ENCODE data around the gene PYGM. TPM values are rescaled to one million over a fixed set of nuclear protein-coding genes. Genes with fewer than 3 reads are reported as not detected.

Gene PYGM
- total and polyA plus RNA-seq, 2 of the 8 experiments (the other 6 are each of a cell fraction or from before 2014, with no cell fraction given) = 9.6 to 10.0 TPM

DNA sequence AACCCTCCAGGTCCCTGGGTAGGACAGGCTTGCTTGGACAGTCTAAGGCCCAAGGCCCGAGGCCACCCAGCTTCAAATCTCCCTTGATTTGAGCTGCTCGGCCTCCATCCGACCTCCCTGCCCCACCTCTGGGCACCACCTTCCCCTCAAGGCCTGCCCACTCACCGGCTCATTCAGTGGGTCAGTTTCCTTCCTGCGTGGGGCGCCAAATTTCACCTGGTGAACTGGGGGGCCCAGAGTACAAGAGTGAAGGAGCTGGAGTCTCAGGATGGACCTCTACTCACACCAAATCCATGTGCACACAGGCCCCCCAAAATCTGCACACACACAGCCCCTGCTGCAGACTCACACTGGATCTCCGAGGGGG lies 39.5 kb upstream of the PYGM start:
- no peaks in the 10 kb centered on the region; the same call in 1 of the 2 replicates for H3K79me1 ChIP-seq (ENCODE audit: low read depth, low read length)
- no peak overlapping the region for H2BK15ac ChIP-seq (ENCODE audit: low read length)
- FAIRE-seq = no peak
- no peak overlapping the region for H2BK12ac ChIP-seq (ENCODE audit: low read depth, low read length)
- 85% methylated on average over 6 of the region's 7 CpGs; no CpG with 5 or more reads in 1 of the 2 experiments for WGBS, 2 experiments (ENCODE audit: extremely low coverage in 1 of 2, insufficient coverage in 1 of 2, insufficient read length in 1 of 2, insufficient replicate concordance in 2 of 2, low coverage in 1 of 2, low lambda C conversion rate in 2 of 2, missing lambda C conversion rate in 1 of 2)
- H3K27ac ChIP-seq (ENCODE audit: low read depth, low read length) = no peak overlapping the region
- no peak overlapping the region for H3K18ac ChIP-seq (ENCODE audit: extremely low read depth, low read length)
- peaks cover 0 to 2% (median under 1%) of the 10 kb centered on the region in 4 experiments; a peak in 2 of 8 replicates for H3K36me3 ChIP-seq (ENCODE audit: control insufficient read depth in 2 of 4, insufficient read depth in 4 of 4, low read length in 3 of 4)
- no peak for DNase-seq (ENCODE audit: low read depth in 1 of 2, low spot score in 2 of 2)
- H4K5ac ChIP-seq (ENCODE audit: insufficient read length, low read depth, low read length) = no peak overlapping the region
- H3K4me3 ChIP-seq (ENCODE audit: extremely low read depth in 1 of 4, insufficient read depth in 2 of 4, low read depth in 3 of 4, low read length in 4 of 4) = no peak overlapping the region
- peaks cover 1 to 2% of the 10 kb centered on the region in 2 experiments for H4K20me1 ChIP-seq (replicated peaks in 1 of 2; ENCODE audit: control insufficient read depth in 1 of 2, insufficient read depth in 2 of 2, low read length in 2 of 2)
- H2AFZ ChIP-seq (ENCODE audit: low read length) = no peak overlapping the region
- H2BK20ac ChIP-seq (ENCODE audit: low read length) = no peak overlapping the region
- no peak overlapping the region for H4K8ac ChIP-seq (ENCODE audit: extremely low read depth, insufficient read depth, low read length)
- H3K23me2 ChIP-seq (ENCODE audit: low read depth, low read length) = peaks cover 8% of the 10 kb centered on the region; the same call in 1 of the 2 replicates
- H3K9me3 ChIP-seq (ENCODE audit: insufficient read depth in 2 of 2, low read depth in 1 of 2, low read length in 1 of 2) = no peaks in the 10 kb centered on the region
- H2BK5ac ChIP-seq (ENCODE audit: low read depth, low read length) = peak overlapping the region; percentile 35; the same call in 1 of the 2 replicates
- H2AK5ac ChIP-seq (ENCODE audit: low read depth, low read length) = no peak overlapping the region
- ChIA-PET CTCF (ENCODE audit: partially characterized antibody) (interaction anchor here (0.5 to 4.4 kb wide), 11 partner anchors 8 to 738 kb away, joined by 3 to 21 read pairs (median 4); no protein-coding TSS in a partner anchor), POLR2A (ENCODE audit: partially characterized antibody) (interaction anchor here (0.7 to 2.7 kb wide), 5 partner anchors 11 to 63 kb away, joined by 3 to 7 read pairs (median 3); no protein-coding TSS in a partner anchor)
- H2BK120ac ChIP-seq (replicated peaks; ENCODE audit: low read depth, low read length) = no peak overlapping the region
- no peak overlapping the region for H3K23ac ChIP-seq (ENCODE audit: insufficient read length)
- no peak overlapping the region for H4K91ac ChIP-seq (replicated peaks; ENCODE audit: insufficient read length, low read length)
- H3K4ac ChIP-seq (replicated peaks; ENCODE audit: insufficient read length, low read depth, low read length) = no peak overlapping the region
- peaks cover 0 to 8% (median 4%) of the 10 kb centered on the region in 4 experiments; a peak in 5 of 7 replicates for H3K4me1 ChIP-seq (replicated peaks in 1 of 4; ENCODE audit: control insufficient read depth in 3 of 4, insufficient read depth in 4 of 4, low read length in 3 of 4)
- H3K4me2 ChIP-seq (ENCODE audit: insufficient read depth in 1 of 2, low read depth in 2 of 2, low read length in 2 of 2) = no peak overlapping the region
- no peak overlapping the region for H3K14ac ChIP-seq (ENCODE audit: insufficient read length)
- no peak overlapping the region for H3K9ac ChIP-seq (replicated peaks in 1 of 4; ENCODE audit: extremely low read depth in 1 of 4, low read depth in 3 of 4, low read length in 3 of 4)
- no peaks in the 10 kb centered on the region for H3K27me3 ChIP-seq (replicated peaks in 1 of 4; ENCODE audit: control insufficient read depth in 3 of 4, extremely low read depth in 1 of 4, insufficient read depth in 3 of 4, low read length in 3 of 4)
- no peaks in the 10 kb centered on the region for H3K79me2 ChIP-seq (ENCODE audit: control insufficient read depth in 1 of 2, insufficient read depth in 2 of 2, low read length in 2 of 2)
- H3K56ac ChIP-seq (replicated peaks; ENCODE audit: insufficient read length, low read depth, low read length) = no peak overlapping the region
- no peak for TF ChIP-seq RBBP5 (IDR thresholded peaks at IDR 0.05; ENCODE audit: borderline replicate concordance, low read depth, low read length)
- no peak for TF ChIP-seq SP2 (IDR thresholded peaks at IDR 0.05; ENCODE audit: low read length)
- no peak for TF ChIP-seq JUN (IDR thresholded peaks at IDR 0.05; ENCODE audit: low read depth, low read length)
- no peak for TF ChIP-seq GABPA (IDR thresholded peaks at IDR 0.05; ENCODE audit: borderline replicate concordance, insufficient read depth, low read length)
- TF ChIP-seq CEBPB (IDR thresholded peaks at IDR 0.05; ENCODE audit: low read depth, low read length) = no peak
- TF ChIP-seq TEAD4 (IDR thresholded peaks at IDR 0.05; ENCODE audit: low read depth, low read length) = no peak
- TF ChIP-seq CHD2 (IDR thresholded peaks at IDR 0.05; ENCODE audit: low read length) = no peak
- TF ChIP-seq CBX8 (IDR thresholded peaks at IDR 0.05; ENCODE audit: borderline replicate concordance, low read depth, low read length) = no peak
- TF ChIP-seq KDM5A (IDR thresholded peaks at IDR 0.05; ENCODE audit: low read length) = no peak
- no peak for TF ChIP-seq YY1 (IDR thresholded peaks at IDR 0.05; ENCODE audit: low read depth, low read length)
- TF ChIP-seq FOSL1 (IDR thresholded peaks at IDR 0.05; ENCODE audit: insufficient read depth, low read depth, low read length) = no peak
- TF ChIP-seq KDM1A (IDR thresholded peaks at IDR 0.05; ENCODE audit: borderline replicate concordance, low read length) = no peak
- no peak for TF ChIP-seq SP4 (IDR thresholded peaks at IDR 0.05; ENCODE audit: low read length)
- TF ChIP-seq SIN3A (conservative IDR thresholded peaks at IDR 0.05 in 1 of 2, IDR thresholded peaks at IDR 0.05 in 1 of 2; ENCODE audit: low read depth in 1 of 2, low read length in 2 of 2) = no peak
- TF ChIP-seq SIRT6 (IDR thresholded peaks at IDR 0.05; ENCODE audit: low read length) = no peak
